Mesendoderm (in vitro differentiated cells): Measurements from ENCODE around the gene PLEKHG3.

Source experiments
- DNase-seq: peaks from one replicate; pipeline ENCODE4 v3.0.0; 2013
- H2AK5ac ChIP-seq: 2 replicates; pipeline ENCODE4 v1.6.1; 2013; ENCODE audit warnings: low read length, inconsistent platforms
- H2BK120ac ChIP-seq: 2 replicates; pipeline ENCODE4 v1.6.1; 2013; ENCODE audit warnings: low read depth, mild to moderate bottlenecking, low read length, moderate library complexity, mixed read lengths
- H2BK15ac ChIP-seq: replicated peaks from 2 replicates; pipeline ENCODE4 v1.6.1; 2013; ENCODE audit warnings: low read depth, mild to moderate bottlenecking, moderate library complexity
- H2BK5ac ChIP-seq: 2 replicates; pipeline ENCODE4 v1.6.1; 2013; ENCODE audit warnings: low read length, inconsistent platforms
- H3K18ac ChIP-seq: 2 replicates; pipeline ENCODE4 v1.6.1; 2013; ENCODE audit warnings: mild to moderate bottlenecking, low read length, mixed read lengths
- H3K23ac ChIP-seq: one replicate; pipeline ENCODE4 v1.6.1; 2013; ENCODE audit warnings: low read length
- H3K27ac ChIP-seq: 2 replicates; pipeline ENCODE4 v1.5.1; 2013; ENCODE audit warnings: low read depth, mild to moderate bottlenecking, inconsistent platforms, low read length, moderate library complexity
- H3K27me3 ChIP-seq: 2 replicates; pipeline ENCODE4 v1.6.1; 2013; ENCODE audit warnings: low read length, control low read depth, mild to moderate bottlenecking, inconsistent platforms; ENCODE audit not compliant: insufficient read depth, poor library complexity
- H3K36me3 ChIP-seq: 2 replicates; pipeline ENCODE4 v1.6.1; 2013; ENCODE audit warnings: low read length, inconsistent platforms; ENCODE audit not compliant: control insufficient read depth, insufficient read depth
- H3K4ac ChIP-seq: one replicate; pipeline ENCODE4 v1.6.1; 2013; ENCODE audit warnings: low read depth, mild to moderate bottlenecking, low read length, moderate library complexity
- H3K4me1 ChIP-seq: 2 replicates; pipeline ENCODE4 v1.6.1; 2013; ENCODE audit warnings: low read depth, low read length, inconsistent platforms; ENCODE audit not compliant: control insufficient read depth
- H3K4me2 ChIP-seq: 2 replicates; pipeline ENCODE4 v1.6.1; 2013; ENCODE audit warnings: low read length
- H3K4me3 ChIP-seq: 2 replicates; pipeline ENCODE4 v1.5.1; 2013; ENCODE audit warnings: mild to moderate bottlenecking, low read length
- H3K56ac ChIP-seq: one replicate; pipeline ENCODE4 v1.6.1; 2013; ENCODE audit warnings: low read length
- H3K79me1 ChIP-seq: 2 replicates; pipeline ENCODE4 v1.6.1; 2013; ENCODE audit warnings: low read length, inconsistent platforms
- H3K79me2 ChIP-seq: 2 replicates; pipeline ENCODE4 v1.6.1; 2013; ENCODE audit warnings: mild to moderate bottlenecking, low read length; ENCODE audit not compliant: control insufficient read depth, insufficient read depth
- H3K9ac ChIP-seq: 2 replicates; pipeline ENCODE4 v1.6.1; 2013; ENCODE audit warnings: low read length, inconsistent platforms
- H4K5ac ChIP-seq: one replicate; pipeline ENCODE4 v1.6.1; 2013; ENCODE audit warnings: low read length
- H4K8ac ChIP-seq: one replicate; pipeline ENCODE4 v1.6.1; 2013; ENCODE audit warnings: low read depth, mild to moderate bottlenecking, control low read depth, low read length, moderate library complexity
- WGBS: extraction: QIAGEN DNeasy Blood & Tissue Kit; methylation state at CpG from one replicate; pipeline ENCODE4 v1.1.7; 2013; ENCODE audit warnings: low lambda C conversion rate, missing lambda C conversion rate; ENCODE audit not compliant: insufficient coverage; ENCODE audit errors: extremely low coverage; 5-methylcytosine and 5-hydroxymethylcytosine counted together

PLEKHG3 gene

DNA sequence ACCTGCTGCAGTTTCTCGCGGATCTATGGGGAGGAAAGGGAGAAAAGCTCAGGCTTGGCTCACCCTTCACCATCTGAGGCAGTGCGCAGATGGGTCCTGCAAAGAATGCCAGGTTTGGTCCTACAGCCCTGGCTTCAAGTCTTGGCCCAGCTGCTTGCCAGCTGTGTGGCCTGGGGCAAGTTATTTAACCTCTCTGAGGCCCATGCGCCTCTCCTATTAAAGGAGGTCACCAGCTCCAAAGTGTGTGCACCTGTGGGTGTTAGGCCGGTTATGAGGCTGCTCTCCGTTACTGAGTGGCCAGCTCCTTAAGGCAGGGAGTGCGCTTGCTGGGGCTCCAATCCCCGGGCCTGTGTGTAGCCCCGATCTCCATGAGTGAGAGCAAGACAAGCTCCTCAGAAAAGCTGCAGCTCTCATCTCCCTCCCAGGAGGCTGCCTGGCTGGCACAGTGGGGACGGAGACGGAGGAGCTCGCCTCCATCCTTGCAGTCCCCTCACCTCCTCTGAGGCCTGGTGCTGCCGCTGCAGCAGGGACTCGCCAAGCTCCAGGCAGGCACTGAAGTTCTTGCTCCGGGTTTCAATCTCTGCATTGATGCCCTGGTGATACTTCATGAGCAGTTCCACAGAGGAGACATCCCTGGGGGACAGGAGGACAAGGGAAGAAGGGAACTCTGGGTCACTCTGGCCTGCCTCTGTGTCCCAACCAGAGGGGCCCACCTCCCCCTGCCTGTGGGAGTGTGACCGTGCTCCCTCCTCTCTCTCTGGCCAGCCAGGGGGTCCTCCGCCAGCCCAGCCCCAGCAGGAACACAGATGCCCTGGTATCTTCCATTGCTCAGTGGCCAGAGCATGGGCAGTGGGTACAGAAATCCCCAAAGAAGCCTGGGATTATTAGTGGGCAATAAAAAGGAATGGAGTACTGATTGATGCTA, 65.1 kb downstream of the PLEKHG3 start:
- H2BK15ac ChIP-seq: no peak overlapping the region
- no peaks in the 10 kb centered on the region for H3K36me3 ChIP-seq
- no peak overlapping the region for H3K27ac ChIP-seq
- no peak overlapping the region for H3K4ac ChIP-seq
- H3K79me2 ChIP-seq: no peaks in the 10 kb centered on the region
- H3K23ac ChIP-seq: no peak overlapping the region
- H3K27me3 ChIP-seq: no peaks in the 10 kb centered on the region
- H3K4me1 ChIP-seq: peaks cover 3% of the 10 kb centered on the region
- no peak overlapping the region for H2BK5ac ChIP-seq
- no peak overlapping the region for H2AK5ac ChIP-seq
- no peak overlapping the region for H3K4me3 ChIP-seq
- H3K56ac ChIP-seq: no peak overlapping the region
- H3K79me1 ChIP-seq: no peaks in the 10 kb centered on the region
- no peak overlapping the region for H4K5ac ChIP-seq
- H4K8ac ChIP-seq: no peak overlapping the region
- H3K4me2 ChIP-seq: no peak overlapping the region
- no peak overlapping the region for H3K9ac ChIP-seq
- WGBS: no CpG with 5 or more reads among the region's 17 CpGs
- H3K18ac ChIP-seq: no peak overlapping the region
- no peak overlapping the region for H2BK120ac ChIP-seq
- no peak for DNase-seq

DNA sequence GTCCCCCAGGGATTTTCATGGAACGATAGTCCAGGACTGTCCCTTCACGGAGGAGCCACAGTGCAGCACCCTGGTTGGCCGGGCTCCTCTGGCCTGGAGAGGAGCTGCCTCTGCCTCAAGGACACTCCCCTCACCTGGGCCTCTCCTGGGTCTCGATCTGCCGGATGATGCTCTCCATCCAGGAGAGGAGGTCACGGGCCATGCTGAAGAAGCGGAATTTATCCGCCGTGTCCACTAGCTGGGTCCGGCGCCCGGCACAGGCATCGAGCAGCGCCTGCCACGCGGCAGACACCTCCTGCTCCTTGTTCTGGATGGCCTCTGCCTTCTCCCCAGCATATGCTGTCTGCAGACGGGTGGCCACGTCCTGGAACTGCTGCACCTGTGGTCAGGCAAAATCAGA, 66.5 kb downstream of the PLEKHG3 start:
- H3K18ac ChIP-seq: no peak overlapping the region
- H3K79me2 ChIP-seq: no peaks in the 10 kb centered on the region
- H2BK120ac ChIP-seq: no peak overlapping the region
- DNase-seq: no peak
- no peak overlapping the region for H2AK5ac ChIP-seq
- no peak overlapping the region for H3K4me2 ChIP-seq
- H3K9ac ChIP-seq: no peak overlapping the region
- no peak overlapping the region for H3K23ac ChIP-seq
- H3K36me3 ChIP-seq: no peaks in the 10 kb centered on the region
- H2BK15ac ChIP-seq: no peak overlapping the region
- no peak overlapping the region for H4K5ac ChIP-seq
- H3K4me1 ChIP-seq: no peaks in the 10 kb centered on the region
- WGBS: no CpG with 5 or more reads among the region's 18 CpGs
- no peak overlapping the region for H3K4ac ChIP-seq
- H3K27ac ChIP-seq: no peak overlapping the region
- H4K8ac ChIP-seq: no peak overlapping the region
- no peak overlapping the region for H3K4me3 ChIP-seq
- no peak overlapping the region for H3K56ac ChIP-seq
- no peak overlapping the region for H2BK5ac ChIP-seq
- no peaks in the 10 kb centered on the region for H3K27me3 ChIP-seq
- H3K79me1 ChIP-seq: no peaks in the 10 kb centered on the region

DNA sequence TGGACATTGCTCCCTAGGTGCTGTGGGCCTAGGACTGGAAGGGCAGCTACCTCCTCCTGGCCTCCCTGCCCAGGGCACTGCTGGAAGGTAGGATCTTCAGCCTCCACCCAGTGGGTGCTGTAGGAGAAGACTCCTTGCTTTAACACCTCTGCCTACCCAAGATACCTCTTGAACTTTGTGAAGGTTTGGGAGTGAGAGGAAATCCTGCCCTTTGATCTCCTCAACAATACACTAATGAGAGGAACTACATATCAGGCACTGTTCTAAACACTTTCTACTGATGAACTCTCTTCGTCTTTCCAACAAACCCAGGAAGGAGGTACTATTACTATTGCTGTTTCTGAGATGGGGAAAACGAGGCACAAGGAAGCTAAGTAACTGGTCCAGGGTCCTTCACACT, 66.9 kb downstream of the PLEKHG3 start:
- H2AK5ac ChIP-seq: no peak overlapping the region
- no peak overlapping the region for H3K4me2 ChIP-seq
- H3K27me3 ChIP-seq: no peaks in the 10 kb centered on the region
- no peaks in the 10 kb centered on the region for H3K79me1 ChIP-seq
- no peaks in the 10 kb centered on the region for H3K4me1 ChIP-seq
- no peak overlapping the region for H3K4me3 ChIP-seq
- no peak overlapping the region for H3K27ac ChIP-seq
- no peak overlapping the region for H3K18ac ChIP-seq
- no peak overlapping the region for H3K4ac ChIP-seq
- no peak overlapping the region for H2BK15ac ChIP-seq
- WGBS: no CpG with 5 or more reads among the region's 2 CpGs
- no peak overlapping the region for H3K56ac ChIP-seq
- H2BK5ac ChIP-seq: no peak overlapping the region
- no peaks in the 10 kb centered on the region for H3K36me3 ChIP-seq
- H4K5ac ChIP-seq: no peak overlapping the region
- H4K8ac ChIP-seq: no peak overlapping the region
- H2BK120ac ChIP-seq: no peak overlapping the region
- H3K9ac ChIP-seq: no peak overlapping the region
- DNase-seq: no peak
- H3K79me2 ChIP-seq: no peaks in the 10 kb centered on the region
- H3K23ac ChIP-seq: no peak overlapping the region

DNA sequence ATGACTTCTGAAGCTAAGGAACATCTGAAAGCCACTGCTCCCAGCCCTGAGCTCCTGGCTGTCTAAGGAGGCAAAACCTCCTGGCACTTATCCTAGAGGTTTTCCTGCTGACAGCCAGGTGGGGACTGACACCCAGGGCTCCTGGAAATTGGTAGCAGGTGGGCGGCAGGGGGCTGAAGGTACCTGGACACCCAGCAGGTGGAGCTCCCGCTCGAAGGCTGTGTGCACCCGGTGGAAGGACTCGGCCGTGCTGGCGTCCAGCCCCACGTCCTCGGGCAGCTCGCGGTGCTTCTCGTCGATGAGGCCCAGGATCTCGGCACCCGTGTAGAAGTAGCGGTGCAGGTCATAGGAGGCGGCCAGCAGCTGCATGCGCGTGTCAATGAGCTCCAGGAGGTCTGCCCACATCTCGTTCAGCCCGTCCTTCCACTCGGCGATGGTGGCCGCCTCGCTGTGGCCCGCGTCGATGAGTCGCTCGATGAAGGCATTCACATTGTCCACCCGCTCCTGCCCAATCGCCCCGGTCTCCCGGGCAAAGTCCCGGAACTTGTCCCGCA, 68.2 kb downstream of the PLEKHG3 start:
- Histone ChIP-seq H2BK15ac (no peak overlapping the region), H3K4me2 (no peak overlapping the region), H3K4ac (no peak overlapping the region), H3K27me3 (no peaks in the 10 kb centered on the region), H3K18ac (no peak overlapping the region), H3K23ac (no peak overlapping the region), H3K36me3 (no peaks in the 10 kb centered on the region), H3K56ac (no peak overlapping the region), H2BK120ac (no peak overlapping the region), H3K4me3 (no peak overlapping the region), H3K9ac (no peak overlapping the region), H3K79me1 (no peaks in the 10 kb centered on the region), H4K8ac (no peak overlapping the region), H3K4me1 (no peaks in the 10 kb centered on the region), H3K79me2 (no peaks in the 10 kb centered on the region), H2BK5ac (no peak overlapping the region), H2AK5ac (no peak overlapping the region), H4K5ac (no peak overlapping the region), H3K27ac (no peak overlapping the region)
- WGBS: no CpG with 5 or more reads among the region's 36 CpGs
- no peak for DNase-seq

DNA sequence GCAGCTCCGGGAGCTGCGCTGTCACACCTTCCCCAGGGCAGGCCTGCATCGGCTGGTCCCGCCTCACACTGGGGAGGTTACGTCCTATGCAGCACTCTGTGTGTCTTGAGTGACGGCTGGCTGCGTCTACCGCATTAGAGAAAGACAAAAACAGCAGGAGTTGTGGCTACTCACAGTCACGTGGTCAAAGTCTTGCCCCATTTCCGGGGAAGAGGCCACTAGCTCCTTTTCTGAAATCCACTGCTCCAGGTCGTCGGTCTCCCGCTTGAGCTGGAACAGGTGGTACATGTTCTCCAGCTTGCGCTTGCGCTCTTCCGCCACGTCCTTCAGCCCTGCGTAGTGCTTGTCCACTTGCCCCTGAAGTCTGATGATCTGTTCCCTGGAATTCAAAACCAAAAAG, 68.8 kb downstream of the PLEKHG3 start:
- no peaks in the 10 kb centered on the region for H3K36me3 ChIP-seq
- H3K4ac ChIP-seq: no peak overlapping the region
- no CpG with 5 or more reads among the region's 18 CpGs for WGBS
- H2BK5ac ChIP-seq: no peak overlapping the region
- H3K18ac ChIP-seq: no peak overlapping the region
- DNase-seq: no peak
- H3K9ac ChIP-seq: no peak overlapping the region
- H4K8ac ChIP-seq: no peak overlapping the region
- no peak overlapping the region for H3K23ac ChIP-seq
- no peaks in the 10 kb centered on the region for H3K4me1 ChIP-seq
- no peak overlapping the region for H2BK120ac ChIP-seq
- no peaks in the 10 kb centered on the region for H3K27me3 ChIP-seq
- H2BK15ac ChIP-seq: no peak overlapping the region
- no peak overlapping the region for H3K27ac ChIP-seq
- no peaks in the 10 kb centered on the region for H3K79me1 ChIP-seq
- H3K79me2 ChIP-seq: no peaks in the 10 kb centered on the region
- no peak overlapping the region for H2AK5ac ChIP-seq
- H4K5ac ChIP-seq: no peak overlapping the region
- H3K56ac ChIP-seq: no peak overlapping the region
- no peak overlapping the region for H3K4me3 ChIP-seq
- H3K4me2 ChIP-seq: no peak overlapping the region
